Measurements from ENCODE around the gene ZNF41.
"Not testable (repeated sequence)": the region's sequence is repeated elsewhere in the genome, so short reads cannot be mapped to it uniquely, and the experiment has no call there.

The ZNF41 gene

GRCh38 chrX:47492133-47492532, 9.1 kb upstream of the ZNF41 start:
- DNase-seq (ENCODE audit: low read depth in 2 of 2): not testable (repeated sequence)

- no peak for DNase-seq (ENCODE audit: low read depth in 2 of 2)
Measured at GRCh38 chrX:47489507-47490275, 6.7 kb upstream of the ZNF41 start.

- no peak for DNase-seq (ENCODE audit: low read depth in 2 of 2)
Measured at GRCh38 chrX:47484885-47485284, 1.9 kb upstream of the ZNF41 start.

- DNase-seq (ENCODE audit: low read depth in 2 of 2): no peak
Measured at GRCh38 chrX:47483306-47484268, 565 bp upstream of the ZNF41 start.

- DNase-seq (ENCODE audit: low read depth in 2 of 2): no peak
Measured at GRCh38 chrX:47482065-47482511, 934 bp downstream of the ZNF41 start.

- no peak for DNase-seq (ENCODE audit: low read depth in 2 of 2)
Measured at GRCh38 chrX:47481160-47481559, 1.9 kb downstream of the ZNF41 start.

- DNase-seq (ENCODE audit: low read depth in 2 of 2): no peak
Measured at GRCh38 chrX:47480576-47480975, 2.4 kb downstream of the ZNF41 start.

- DNase-seq (ENCODE audit: low read depth in 2 of 2): no peak
Measured at GRCh38 chrX:47475476-47475875, 7.5 kb downstream of the ZNF41 start.

- DNase-seq (ENCODE audit: low read depth in 2 of 2): no peak
Measured at GRCh38 chrX:47467106-47467505, 15.9 kb downstream of the ZNF41 start.

GRCh38 chrX:47460561-47460960, 22.5 kb downstream of the ZNF41 start:
- DNase-seq (ENCODE audit: low read depth in 2 of 2): no peak

GRCh38 chrX:47458528-47458927, 24.5 kb downstream of the ZNF41 start:
- no peak for DNase-seq (ENCODE audit: low read depth in 2 of 2)

- no peak for DNase-seq (ENCODE audit: low read depth in 2 of 2)
Measured at GRCh38 chrX:47456080-47456479, 26.9 kb downstream of the ZNF41 start.

- DNase-seq (ENCODE audit: low read depth in 2 of 2): no peak
Measured at GRCh38 chrX:47452112-47452511, 30.9 kb downstream of the ZNF41 start.

GRCh38 chrX:47448165-47448806, 34.7 kb downstream of the ZNF41 start:
- no peak for DNase-seq (ENCODE audit: low read depth in 2 of 2)

GRCh38 chrX:47447607-47448006, 35.4 kb downstream of the ZNF41 start:
- DNase-seq (ENCODE audit: low read depth in 2 of 2): no peak

GRCh38 chrX:47446971-47447370, 36.1 kb downstream of the ZNF41 start:
- no peak for DNase-seq (ENCODE audit: low read depth in 2 of 2)

- no peak for DNase-seq (ENCODE audit: low read depth in 2 of 2)
Measured at GRCh38 chrX:47446431-47446830, 36.6 kb downstream of the ZNF41 start.

- DNase-seq (ENCODE audit: low read depth in 2 of 2): no peak
Measured at GRCh38 chrX:47430925-47431324, 52.1 kb downstream of the ZNF41 start.

GRCh38 chrX:47422444-47422843, 60.6 kb downstream of the ZNF41 start:
- DNase-seq (ENCODE audit: low read depth in 2 of 2): no peak

GRCh38 chrX:47420962-47421361, 62.1 kb downstream of the ZNF41 start:
- DNase-seq (ENCODE audit: low read depth in 2 of 2): no peak

GRCh38 chrX:47420265-47420664, 62.8 kb downstream of the ZNF41 start:
- no peak for DNase-seq (ENCODE audit: low read depth in 2 of 2)

- DNase-seq (ENCODE audit: low read depth in 2 of 2): no peak
Measured at GRCh38 chrX:47413179-47413594, 69.8 kb downstream of the ZNF41 start.

All from activated CD4-positive, alpha-beta T cell treated with anti-CD3 and anti-CD28 coated beads for 24 hours (primary cell).